GM21528 (cell line): Measurements from ENCODE around the gene RNPS1.

ENCODE experiments used
- ATAC-seq: cut with Tn5 transposase; IDR thresholded peaks from one replicate; pipeline ENCODE4 v1.9.1; 2021; ENCODE audit warnings: mild to moderate bottlenecking, moderate library complexity; ENCODE audit not compliant: unreplicated experiment, low FRiP score

Gene RNPS1, protein sequence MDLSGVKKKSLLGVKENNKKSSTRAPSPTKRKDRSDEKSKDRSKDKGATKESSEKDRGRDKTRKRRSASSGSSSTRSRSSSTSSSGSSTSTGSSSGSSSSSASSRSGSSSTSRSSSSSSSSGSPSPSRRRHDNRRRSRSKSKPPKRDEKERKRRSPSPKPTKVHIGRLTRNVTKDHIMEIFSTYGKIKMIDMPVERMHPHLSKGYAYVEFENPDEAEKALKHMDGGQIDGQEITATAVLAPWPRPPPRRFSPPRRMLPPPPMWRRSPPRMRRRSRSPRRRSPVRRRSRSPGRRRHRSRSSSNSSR

DNA sequence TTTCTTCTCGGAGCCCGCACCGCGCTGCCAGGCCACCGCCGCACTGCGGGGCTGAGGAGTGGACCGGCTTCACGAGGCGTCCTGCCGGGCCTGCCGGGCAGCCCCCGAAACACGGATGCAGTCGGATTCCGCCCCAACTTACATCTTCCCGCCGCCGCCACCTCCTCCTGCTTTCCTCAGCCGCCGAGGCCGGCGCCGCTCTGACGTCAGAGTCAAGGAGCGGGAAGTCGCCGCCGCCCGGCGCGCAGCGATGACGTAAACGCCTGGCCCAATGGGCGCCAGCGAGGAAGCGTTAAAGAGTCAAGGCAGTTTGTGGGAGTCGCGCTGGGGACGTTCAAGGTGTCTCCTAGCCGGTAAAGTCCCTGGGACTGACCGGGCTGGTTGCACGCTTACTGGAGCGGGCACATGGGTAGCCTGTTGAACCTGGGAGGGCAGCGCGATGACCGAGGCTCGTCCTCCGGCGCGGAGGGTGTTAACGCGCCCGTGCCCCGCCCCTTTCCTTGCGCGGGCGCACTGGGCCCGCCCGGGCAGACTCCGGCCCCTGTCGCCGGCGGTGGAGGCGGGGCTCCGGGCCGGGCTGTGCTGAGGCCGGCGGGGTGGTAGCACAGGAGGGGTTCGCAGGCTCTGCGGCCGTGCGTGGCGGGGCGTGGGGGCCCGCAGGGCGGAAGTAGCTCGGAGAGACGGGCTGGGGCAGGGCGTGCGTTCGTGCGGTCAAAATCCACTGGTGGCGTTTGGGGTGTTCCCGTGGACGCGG is at the start of gene RNPS1:
Gene RNPS1 (minus strand): TSS at position 214 of the 754 bp plus-strand sequence. CDS start 3,483 bp downstream, outside the sequence.
- ATAC-seq: peak; percentile 73

DNA sequence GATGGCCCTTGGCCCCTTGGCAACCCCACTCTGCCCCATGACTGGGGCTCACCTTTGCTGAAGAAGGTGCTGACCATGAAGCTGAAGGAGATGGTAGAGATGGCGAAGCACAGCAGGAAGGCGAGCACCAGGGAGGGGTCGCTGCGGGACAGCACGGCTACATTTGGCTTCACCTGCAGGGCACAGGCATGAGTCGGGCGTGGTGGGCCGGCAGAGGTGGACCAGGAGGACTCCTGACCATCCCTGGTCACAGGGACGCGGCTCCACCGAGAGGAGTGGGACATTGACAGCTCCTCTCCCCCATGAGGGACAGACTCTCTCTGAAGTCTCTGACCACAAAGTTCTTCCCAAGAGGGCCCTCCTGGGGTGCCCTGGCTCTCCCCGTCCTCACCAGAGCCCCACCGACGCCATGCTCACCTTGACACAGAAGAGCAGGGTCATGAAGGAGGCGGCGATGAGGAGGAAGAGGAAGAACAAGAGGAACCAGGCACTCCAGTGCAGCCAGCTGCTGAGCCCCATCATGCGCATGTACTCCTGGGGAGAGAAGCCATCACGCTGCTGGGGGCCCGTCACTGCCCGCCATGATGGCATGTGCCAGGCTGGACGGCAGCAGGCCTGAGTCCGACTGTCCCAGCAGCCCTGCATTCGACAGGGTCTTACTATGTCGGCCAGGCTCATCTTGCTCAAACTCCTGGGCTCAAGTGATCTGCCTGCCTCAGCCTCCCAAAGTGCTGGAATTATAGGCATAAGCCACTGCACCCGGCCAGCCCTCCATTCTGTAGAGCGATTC is 49.5 kb upstream of the RNPS1 start:
- no peak for ATAC-seq

DNA sequence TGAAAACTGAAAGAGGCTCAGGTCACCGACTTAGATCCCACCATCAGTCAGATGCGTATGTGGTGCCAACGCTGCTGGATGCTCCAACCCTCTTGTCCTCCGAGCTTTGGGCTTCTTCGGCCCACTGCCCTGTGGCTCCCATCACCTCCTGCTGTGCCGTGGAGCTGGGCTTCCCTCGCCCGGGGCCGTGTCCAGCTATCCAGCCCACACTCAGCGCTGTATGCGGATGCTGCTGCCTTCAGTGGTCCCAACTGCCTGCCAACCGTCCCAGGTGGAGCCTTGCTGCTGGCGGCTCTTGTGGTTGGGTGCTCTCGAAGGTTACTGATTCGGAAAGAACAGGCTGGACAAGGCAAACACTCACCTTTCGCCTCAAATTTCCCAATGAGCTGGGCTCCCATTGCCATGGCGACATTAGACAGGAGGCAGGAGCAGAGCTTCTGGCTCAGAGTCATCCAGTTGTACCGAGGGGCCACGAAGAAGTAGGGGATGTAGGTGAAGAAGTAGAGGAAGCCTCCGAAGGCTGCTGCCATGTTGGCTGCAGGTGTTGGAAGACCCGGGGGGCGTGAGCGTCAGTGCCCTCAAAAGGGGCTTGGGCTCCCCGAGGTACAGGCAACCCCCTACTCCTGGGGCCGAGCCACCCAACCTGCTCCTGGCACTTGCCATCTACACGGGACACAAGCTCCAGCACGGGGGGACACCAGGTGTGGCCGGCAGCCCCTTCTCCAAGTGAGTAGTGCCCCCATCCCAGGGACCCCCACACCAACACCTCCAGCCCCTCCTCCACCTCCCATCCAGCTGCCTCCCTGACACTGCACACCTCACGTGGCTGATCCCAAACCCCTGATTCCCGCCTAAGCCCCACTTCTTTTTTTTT is 40.4 kb upstream of the RNPS1 start:
- no peak for ATAC-seq

DNA sequence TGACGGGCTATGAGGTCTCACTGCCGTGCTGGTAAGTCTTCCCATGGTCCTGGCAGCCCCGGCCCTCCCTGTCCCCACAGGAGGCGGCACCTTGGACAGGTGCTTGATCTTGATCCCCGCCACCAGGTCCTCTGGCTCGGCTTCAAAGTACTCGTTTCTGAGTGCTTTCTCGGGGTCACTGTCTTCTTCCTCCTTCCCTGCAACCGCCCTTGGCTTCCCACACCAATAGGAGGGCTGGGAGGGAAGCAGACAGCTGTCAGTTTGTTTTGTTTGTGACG is 31.9 kb upstream of the RNPS1 start:
- ATAC-seq: no peak

DNA sequence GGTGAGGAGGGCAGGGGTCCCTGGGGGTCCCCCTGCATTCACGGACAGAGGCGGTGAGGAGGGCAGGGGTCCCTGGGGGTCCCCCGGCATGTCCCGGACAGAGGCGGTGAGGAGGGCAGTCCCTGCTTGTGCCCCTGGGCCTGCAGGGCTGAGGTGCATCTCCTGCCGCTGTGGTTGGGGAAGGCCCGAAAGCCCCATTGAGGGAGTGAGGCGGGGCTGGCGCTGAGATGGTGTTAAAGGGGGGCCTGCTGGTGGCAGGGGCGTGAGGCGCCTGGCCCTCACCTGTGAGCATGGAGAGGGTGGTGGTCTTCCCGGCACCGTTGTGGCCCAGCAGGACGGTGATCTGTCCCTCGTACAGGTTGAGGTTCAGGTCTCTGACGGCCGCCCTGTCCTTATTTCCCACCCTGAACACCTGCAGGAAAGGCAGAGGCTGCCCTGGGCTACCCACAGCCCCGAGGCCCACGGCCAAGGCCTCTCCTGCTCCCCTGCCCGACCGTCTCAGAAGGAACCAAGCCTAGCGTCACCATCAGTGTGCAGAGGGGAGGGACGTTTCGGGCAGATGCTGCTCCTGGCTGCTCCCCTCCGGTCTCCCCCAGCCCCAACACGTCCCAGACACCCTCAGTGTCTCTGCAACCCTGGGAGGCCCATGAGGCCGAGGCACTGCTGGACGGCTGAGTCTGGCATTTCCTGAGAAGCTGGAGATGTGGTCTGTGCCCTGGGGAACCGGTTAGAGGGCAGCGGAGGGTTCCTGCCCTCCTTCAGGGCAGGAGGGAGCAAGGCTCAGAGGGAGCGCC is 31.4 kb upstream of the RNPS1 start:
- no peak for ATAC-seq

DNA sequence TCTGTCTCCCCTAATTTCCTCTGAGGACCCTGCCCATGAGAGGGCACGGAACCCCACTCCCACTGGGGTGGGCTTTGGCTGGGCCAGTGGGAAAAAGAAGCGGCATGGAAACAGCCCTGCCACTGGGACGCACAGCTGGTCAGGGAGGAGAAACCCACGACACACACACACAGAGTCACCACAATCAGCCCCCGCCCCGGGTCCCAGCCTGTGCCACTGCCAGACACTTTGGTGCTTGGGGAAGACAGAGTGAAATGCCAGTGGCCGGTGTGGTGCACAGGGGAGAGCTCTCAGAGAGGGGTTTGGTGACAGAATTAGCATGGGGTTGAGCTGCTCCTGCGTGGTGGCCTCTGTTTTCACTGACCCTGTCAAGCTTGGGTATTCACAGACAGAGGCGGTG is 30.7 kb upstream of the RNPS1 start:
- ATAC-seq: no peak

DNA sequence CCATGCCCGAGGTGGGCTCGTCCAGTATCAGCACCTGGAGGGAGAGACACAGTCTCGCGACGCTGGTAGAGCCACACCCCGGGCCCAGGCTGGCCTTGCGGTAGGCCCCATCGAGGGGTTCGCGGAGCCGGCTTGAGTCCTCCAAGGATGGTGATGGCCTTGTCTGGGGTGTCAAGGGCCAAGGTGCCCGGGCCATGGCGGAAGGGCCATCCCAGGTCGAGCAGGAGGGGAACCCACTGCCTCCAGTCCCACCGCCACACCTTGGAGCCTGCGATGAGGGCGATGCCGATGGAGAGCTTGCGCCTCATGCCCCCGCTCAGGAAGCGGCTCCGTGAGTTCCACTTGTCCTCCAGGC is 29.6 kb upstream of the RNPS1 start:
- no peak for ATAC-seq

DNA sequence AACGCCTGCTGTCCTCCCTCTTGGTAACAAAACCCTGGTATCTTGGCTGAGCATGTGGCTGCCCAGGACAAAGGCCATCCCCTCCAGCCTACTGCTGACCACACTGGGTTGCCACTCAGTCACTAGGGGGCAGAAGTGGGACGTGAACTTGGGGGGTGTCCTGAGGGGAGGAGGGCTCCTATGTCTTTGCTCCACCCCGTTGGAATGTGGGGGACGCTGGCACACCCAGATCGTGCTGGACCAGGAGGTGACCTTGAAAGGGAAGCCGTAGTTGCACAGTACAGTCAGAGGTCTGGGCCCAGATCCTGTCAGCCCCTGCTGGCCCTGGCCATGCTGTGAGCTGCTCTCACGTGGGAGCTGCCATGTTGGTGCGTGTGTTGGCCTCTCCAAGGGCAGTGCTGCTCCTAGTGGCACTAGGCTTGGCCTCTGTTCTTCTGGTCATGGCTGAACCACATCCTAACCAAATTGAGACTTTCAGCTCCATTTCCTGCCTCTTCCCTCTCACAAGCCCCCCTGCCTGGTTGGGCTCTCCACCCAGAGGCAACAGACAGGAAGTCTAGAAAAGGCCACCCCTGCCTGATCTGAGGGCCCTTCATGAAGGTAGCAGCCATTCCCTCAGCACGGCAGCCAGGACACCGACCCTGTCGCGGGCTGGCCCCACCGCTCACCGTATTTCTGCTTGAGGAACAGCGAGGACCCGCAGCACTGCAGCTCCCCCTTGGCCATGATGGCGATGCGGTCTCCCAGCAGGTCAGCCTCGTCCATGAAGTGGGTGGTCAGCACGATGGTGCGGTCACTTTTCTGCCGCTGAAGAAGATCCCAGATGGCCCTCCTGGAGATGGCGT is 29.0 kb upstream of the RNPS1 start:
- no peak for ATAC-seq

DNA sequence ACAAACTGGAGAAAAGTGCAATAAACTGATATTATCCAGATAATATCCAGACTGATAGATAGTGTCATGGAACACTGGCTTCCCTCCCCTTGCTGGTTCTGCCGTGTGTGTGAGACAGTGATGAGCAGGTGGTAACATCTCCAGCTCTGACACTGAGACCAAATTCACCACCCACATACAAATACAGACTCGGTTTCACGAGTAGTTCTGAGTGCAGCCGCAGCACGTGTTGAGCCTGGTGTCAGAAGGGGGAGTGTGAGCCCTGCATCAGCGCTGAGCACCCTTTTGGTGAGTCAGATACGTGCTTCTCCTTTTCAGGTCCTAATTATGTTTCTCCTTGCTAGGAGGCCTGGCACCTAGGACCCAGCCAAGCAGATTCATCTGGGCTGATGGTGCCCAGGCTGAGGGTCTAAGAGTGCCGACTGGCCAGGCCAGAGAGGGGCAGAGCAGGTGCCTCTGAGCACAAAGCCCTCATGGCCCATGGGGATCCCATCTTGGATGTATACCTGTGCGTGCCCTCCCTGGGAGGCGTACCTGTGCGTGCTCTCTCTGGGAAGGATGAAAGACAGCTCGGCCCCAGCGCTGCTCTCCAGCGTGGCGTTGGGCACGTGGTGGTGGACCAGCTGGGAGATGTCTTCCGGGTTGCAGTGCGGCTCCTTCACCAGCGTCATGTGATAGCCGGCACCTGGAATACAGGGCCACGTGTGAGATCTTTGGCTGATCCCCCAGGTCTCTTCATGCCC is 27.3 kb upstream of the RNPS1 start:
- ATAC-seq: no peak

DNA sequence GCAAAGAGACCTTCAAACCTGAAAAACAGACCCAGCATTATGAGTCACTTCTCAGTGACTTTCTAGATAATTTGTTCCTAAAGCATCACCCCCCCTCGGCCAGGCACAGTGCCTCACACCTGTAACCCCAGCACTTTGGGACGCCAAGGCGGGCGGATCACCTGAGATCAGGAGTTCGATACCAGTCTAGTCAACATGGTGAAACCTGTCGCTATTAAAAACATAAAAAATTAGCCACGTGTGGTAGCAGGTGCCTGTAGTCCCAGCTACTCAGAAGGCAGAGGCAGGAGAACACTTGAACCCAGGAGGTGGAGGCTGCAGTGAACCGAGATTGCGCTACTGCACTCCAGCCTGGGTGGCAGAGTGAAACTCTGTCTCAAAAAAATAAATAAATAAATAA is 24.3 kb upstream of the RNPS1 start:
- no peak for ATAC-seq

DNA sequence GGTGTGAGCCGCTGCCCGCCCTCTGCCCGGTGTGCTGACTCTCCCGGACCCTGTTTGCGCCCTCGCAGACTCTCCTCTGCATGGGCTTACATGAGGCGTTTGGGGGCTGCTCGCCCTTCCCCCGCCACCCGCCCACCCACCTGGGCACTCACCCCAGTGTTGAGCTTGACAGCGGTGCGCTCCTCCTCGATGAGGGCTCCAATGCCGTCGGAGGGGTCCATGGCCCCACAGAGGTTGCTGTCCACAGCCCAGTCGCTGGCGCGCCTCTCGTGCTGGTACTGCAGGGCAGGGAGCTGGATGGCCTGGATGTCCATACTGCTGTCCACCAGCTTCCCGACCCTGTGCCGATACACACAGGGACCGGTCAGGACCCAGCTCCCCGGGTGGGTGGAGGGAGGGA is 21.4 kb upstream of the RNPS1 start:
- no peak for ATAC-seq

DNA sequence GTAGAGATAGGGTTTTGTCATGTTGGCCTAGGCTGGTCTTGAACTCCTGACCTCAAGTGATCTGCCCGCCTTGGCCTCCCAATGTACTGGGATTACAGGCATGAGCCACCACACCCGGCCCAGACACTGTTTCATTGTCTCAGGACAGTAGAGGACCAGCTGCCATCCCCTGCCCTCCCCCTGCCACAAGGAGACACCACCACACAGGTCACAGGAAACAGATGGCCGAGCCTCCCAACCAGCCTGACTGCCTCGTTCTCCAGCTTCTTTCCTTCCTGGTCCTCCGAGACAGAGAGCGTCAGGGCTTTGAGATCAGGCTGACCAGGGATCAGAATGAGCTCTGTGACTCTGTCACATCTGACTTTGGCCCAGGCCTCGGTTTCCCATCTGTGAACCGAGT is 20.8 kb upstream of the RNPS1 start:
- no peak for ATAC-seq

DNA sequence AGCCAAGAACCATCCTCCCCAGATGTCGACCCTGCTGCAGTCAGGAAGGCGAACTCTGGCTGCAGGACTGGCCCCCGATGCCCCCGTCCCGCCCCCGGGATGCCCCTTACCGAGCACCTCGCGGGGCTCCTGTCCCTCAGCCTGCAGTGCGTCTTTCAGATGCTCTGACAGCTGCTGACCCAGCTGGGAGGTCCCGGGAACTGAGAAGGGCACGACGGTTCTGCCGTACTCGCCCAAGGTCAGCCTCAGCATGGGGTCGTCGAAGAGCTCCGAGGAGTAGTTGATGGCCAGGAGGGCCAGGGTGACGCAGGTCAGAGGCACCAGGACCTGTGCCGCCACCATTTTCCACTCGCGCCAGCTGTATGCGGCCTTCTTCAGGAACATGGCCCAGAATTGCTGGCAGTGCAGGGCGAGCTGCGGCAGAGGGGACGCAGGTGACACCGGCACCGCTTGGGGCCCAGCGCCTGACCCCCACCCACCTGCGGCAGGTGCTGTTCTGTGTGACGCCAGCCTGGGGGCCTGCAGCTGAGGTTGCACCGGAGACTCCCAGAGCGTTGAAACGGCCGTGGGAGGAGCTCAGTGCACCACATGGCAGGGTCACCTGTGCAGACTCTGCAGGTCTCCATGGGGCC is 20.1 kb upstream of the RNPS1 start:
- ATAC-seq: no peak

DNA sequence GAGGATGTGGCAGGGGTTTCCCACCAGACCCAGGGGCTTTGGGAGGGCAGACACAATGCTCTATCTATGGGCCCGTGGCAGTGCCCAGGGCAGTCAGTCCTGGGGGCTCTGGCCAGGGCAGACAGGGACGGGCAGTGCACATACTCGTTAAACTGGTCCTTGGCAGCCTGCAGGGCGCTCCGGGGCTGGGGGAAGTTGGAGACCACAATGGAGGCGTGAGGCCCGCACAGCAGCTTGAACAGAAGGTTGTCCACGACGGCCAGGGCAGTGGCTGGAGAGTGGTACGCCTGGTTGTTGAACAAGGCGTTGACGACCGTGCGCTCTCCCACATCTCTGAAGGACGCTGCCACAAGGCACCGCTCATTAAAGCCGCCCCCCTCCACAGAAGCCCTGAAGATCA is 18.6 kb upstream of the RNPS1 start:
- ATAC-seq: no peak

DNA sequence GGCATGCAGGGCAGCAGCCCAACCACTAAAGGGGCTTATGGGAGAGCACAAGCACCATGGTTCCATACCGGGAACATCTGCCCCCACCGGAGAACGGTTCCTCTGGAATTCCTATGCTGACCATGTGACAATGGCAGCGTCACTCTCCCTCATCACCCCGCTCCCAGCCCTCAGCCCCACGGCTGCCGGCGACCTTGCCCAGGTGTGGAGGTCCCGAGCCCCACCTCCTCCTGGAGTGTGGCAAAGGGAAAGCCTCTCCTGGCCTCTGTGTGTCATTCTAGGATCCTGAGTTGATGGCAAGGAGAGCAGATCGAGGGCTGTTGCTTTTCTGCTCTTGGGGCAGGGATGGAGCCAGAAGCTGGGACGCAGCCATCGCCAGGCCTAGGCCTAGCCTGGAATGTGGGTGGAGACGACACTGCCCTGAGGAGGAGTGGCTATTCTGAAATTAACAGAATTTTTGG is 17.8 kb upstream of the RNPS1 start:
- no peak for ATAC-seq

DNA sequence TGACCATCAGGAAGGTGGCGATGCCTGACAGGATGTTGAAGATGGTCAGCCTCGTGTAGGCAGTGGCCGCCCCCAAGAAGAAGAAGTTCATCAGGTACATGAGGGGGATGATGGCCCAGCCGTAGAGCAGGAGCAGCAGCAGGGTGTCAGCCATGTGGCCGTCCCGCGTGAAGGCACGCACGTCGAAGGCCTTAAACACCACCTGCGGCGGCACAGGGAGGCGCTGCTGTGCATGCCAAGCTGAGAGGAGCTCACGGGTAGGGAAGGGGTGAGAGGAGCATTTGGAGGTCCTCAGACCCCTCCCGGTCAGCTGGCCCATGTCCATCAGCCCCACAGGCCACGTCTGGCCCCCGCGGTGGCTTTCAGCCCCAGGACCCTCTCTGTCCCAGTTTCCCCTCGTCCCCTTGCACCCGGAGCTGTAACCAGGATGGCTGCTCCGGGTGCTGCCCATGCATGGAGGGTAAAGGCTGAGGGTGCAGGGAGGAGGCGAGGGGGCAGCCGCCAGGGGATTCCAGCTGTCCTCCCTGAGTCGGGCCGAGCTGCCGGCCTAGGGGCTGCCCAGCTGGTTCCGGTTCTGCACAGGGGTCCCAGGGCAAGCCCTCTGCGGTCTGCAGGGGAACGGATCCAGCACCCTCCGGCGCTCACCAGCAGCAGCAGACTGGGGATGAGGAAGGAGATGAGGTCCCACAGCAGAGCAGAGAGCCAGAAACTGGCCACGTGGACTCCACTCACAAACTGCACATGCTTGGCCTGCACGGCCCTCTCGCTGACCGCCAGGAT is 17.1 kb upstream of the RNPS1 start:
- ATAC-seq: no peak
